HCT116 (cell line): ENCODE data around the gene ELF1. TPM values are rescaled to one million over a fixed set of nuclear protein-coding genes. Genes with fewer than 3 reads are reported as not detected.
A peak's percentile ranks its signal among the peaks of the same experiment; 100 is the strongest.

Source experiments
- ATAC-seq: fragments of 200-7000 bp; cut with Tn5 transposase; 2 replicates; pipeline ENCODE4 v1.9.1; 2020; ENCODE audit warnings: mild to moderate bottlenecking, moderate library complexity
- BruUV-seq: library from RNA; stranded (reverse); fragments of 400-500 nt; replicated peaks from 2 replicates; lab custom pipeline; 2021; lab: Mats Ljungman, UMichigan
- CTCF ChIA-PET: fragments of 300-600 bp; sonication (Branson Sonifier 250); formaldehyde crosslinking; loops from one replicate; lab custom pipeline; 2021; ENCODE audit warnings: antibody characterized with exemption; lab: Charles Lee
- POLR2A ChIA-PET: fragments of 300-600, 350-600 bp; sonication (Branson Sonifier 250); formaldehyde crosslinking; loops from one replicate; lab custom pipeline; 2021; ENCODE audit warnings: antibody characterized with exemption; lab: Charles Lee
- RAD21 ChIA-PET, 2 experiments: fragments of 300-600 bp; sonication (Branson Sonifier 250); formaldehyde crosslinking; loops; one replicate each; lab custom pipeline; 2023; ENCODE audit warnings: low total read pairs in 2 of 2; ENCODE audit not compliant: uncharacterized antibody in 2 of 2, unreplicated experiment in 2 of 2, low non-redundant PET in 1 of 2; lab: Charles Lee
- DNase-seq: peaks from one replicate; pipeline ENCODE4 v3.0.0-alpha.2; 2010; ENCODE audit warnings: low read depth, low spot score
- H2AFZ ChIP-seq: fragments of 200-600 bp; shearing (Covaris generic), sonication (generic); 2 replicates; pipeline ENCODE4 v1.6.1; 2017; ENCODE audit warnings: low read depth, mixed run types, mixed read lengths, antibody characterized with exemption, low read length; ENCODE audit not compliant: poor library complexity, severe bottlenecking
- H3K27ac ChIP-seq: 2 replicates; pipeline ENCODE4 v1.5.1; 2012; ENCODE audit warnings: low read depth, low read length
- H3K27me3 ChIP-seq: fragments of 200-600 bp; sonication (generic); 2 replicates; pipeline ENCODE4 v1.6.1; 2016; ENCODE audit warnings: mixed run types, low read length, mixed read lengths; ENCODE audit not compliant: insufficient read depth
- H3K36me3 ChIP-seq, 2 experiments: fragments of 200-500 bp in 1 of 2; fragments of 200-600 bp in 1 of 2; sonication (Bioruptor generic) in 1 of 2; sonication (generic) in 1 of 2; 2 replicates each; pipeline versions ENCODE4 v1.5.1 to v1.6.1; 2014 to 2016; ENCODE audit warnings: low read length in 2 of 2, inconsistent platforms in 1 of 2, mixed read lengths in 1 of 2, mixed run types in 1 of 2; ENCODE audit not compliant: insufficient read depth in 2 of 2, control insufficient read depth in 1 of 2
- H3K4me1 ChIP-seq, 2 experiments: fragments of 200-600 bp in 1 of 2; sonication (generic) in 1 of 2; 2 replicates each; pipeline versions ENCODE4 v1.5.1 to v1.6.1; 2012 to 2017; ENCODE audit warnings: low read length in 2 of 2, inconsistent platforms in 1 of 2, mild to moderate bottlenecking in 1 of 2, mixed read lengths in 1 of 2, mixed run types in 1 of 2, moderate library complexity in 1 of 2; ENCODE audit not compliant: insufficient read depth in 2 of 2, control insufficient read depth in 1 of 2
- H3K4me2 ChIP-seq: fragments of 200-600 bp; sonication (generic); 2 replicates; pipeline ENCODE4 v1.6.1; 2017; ENCODE audit warnings: mixed run types, low read length, mixed read lengths
- H3K4me3 ChIP-seq, 2 experiments: fragments of 200-600 bp in 1 of 2; sonication (generic) in 1 of 2; replicated peaks in 1 of 2; 2 replicates each; pipeline ENCODE4 v1.5.1; 2011 to 2016; ENCODE audit warnings: low read length in 2 of 2, control low read depth in 1 of 2, low read depth in 1 of 2, mild to moderate bottlenecking in 1 of 2, mixed read lengths in 1 of 2, mixed run types in 1 of 2
- H3K79me2 ChIP-seq: fragments of 200-600 bp; sonication (generic); 2 replicates; pipeline ENCODE4 v1.6.1; 2017; ENCODE audit warnings: mild to moderate bottlenecking, mixed run types, low read length, moderate library complexity, mixed read lengths; ENCODE audit not compliant: insufficient read depth
- H3K9ac ChIP-seq: fragments of 200-600 bp; sonication (generic); 2 replicates; pipeline ENCODE4 v1.6.1; 2016; ENCODE audit warnings: low read length, mixed read lengths
- H3K9me2 ChIP-seq: fragments of 200-600 bp; sonication (generic), shearing (Covaris generic); 2 replicates; pipeline ENCODE4 v1.6.1; 2017; ENCODE audit warnings: mixed run types, mild to moderate bottlenecking, moderate library complexity; ENCODE audit not compliant: insufficient read depth
- H3K9me3 ChIP-seq, 2 experiments: fragments of 200-500 bp in 1 of 2; fragments of 200-600 bp in 1 of 2; sonication (Bioruptor generic) in 1 of 2; sonication (generic) in 1 of 2; 2 replicates each; pipeline ENCODE4 v1.6.1; 2014 to 2017; ENCODE audit warnings: low read length in 2 of 2, mixed read lengths in 2 of 2, inconsistent platforms in 1 of 2, low read depth in 1 of 2, mild to moderate bottlenecking in 1 of 2, mixed run types in 1 of 2, moderate library complexity in 1 of 2; ENCODE audit not compliant: control insufficient read depth in 1 of 2, insufficient read depth in 1 of 2
- H4K20me1 ChIP-seq: fragments of 200-600 bp; sonication (generic), shearing (Covaris generic); 2 replicates; pipeline ENCODE4 v1.6.1; 2017; ENCODE audit warnings: mixed run types, mild to moderate bottlenecking, moderate library complexity; ENCODE audit not compliant: insufficient read depth
- ATF3 ChIP-seq: IDR thresholded peaks from 2 replicates; pipeline ENCODE4 v1.6.1; 2012
- CEBPB ChIP-seq: IDR thresholded peaks from 2 replicates; pipeline ENCODE4 v1.6.1; 2012; ENCODE audit warnings: low read depth
- ELF1 ChIP-seq: IDR thresholded peaks from 2 replicates; pipeline ENCODE4 v1.6.1; 2012; ENCODE audit warnings: low read depth, borderline replicate concordance
- EZH2 ChIP-seq: fragments of 200-600 bp; sonication (generic); IDR thresholded peaks from 2 replicates; pipeline ENCODE4 v1.6.1; 2017; ENCODE audit warnings: antibody characterized with exemption, mixed run types
- EZH2phosphoT487 ChIP-seq: fragments of 200-600 bp; IDR thresholded peaks from 2 replicates; pipeline ENCODE4 v1.6.1; 2018; ENCODE audit warnings: antibody characterized with exemption, borderline replicate concordance
- FOSL1 ChIP-seq: IDR thresholded peaks from 2 replicates; pipeline ENCODE4 v1.6.1; 2012; ENCODE audit warnings: low read depth
- JUND ChIP-seq: IDR thresholded peaks from 2 replicates; pipeline ENCODE4 v1.6.1; 2012
- MAX ChIP-seq: IDR thresholded peaks from 2 replicates; pipeline ENCODE4 v1.6.1; 2012
- POLR2A ChIP-seq: IDR thresholded peaks from 2 replicates; pipeline ENCODE4 v1.7.0; 2011; ENCODE audit warnings: borderline replicate concordance; ENCODE audit not compliant: insufficient read depth, insufficient read length; ENCODE audit errors: extremely low read depth
- RAD21 ChIP-seq: IDR thresholded peaks from 2 replicates; pipeline ENCODE4 v1.6.1; 2012; ENCODE audit warnings: low read depth, mild to moderate bottlenecking
- REST ChIP-seq: IDR thresholded peaks from 2 replicates; pipeline ENCODE4 v1.6.1; 2012; ENCODE audit warnings: low read depth
- SIN3A ChIP-seq: IDR thresholded peaks from 2 replicates; pipeline ENCODE4 v1.6.1; 2012; ENCODE audit warnings: low read depth
- SP1 ChIP-seq: IDR thresholded peaks from 2 replicates; pipeline ENCODE4 v1.6.1; 2012; ENCODE audit warnings: low read depth
- TCF7L2 ChIP-seq: IDR thresholded peaks from 2 replicates; pipeline ENCODE4 v1.7.0; 2011; ENCODE audit warnings: borderline replicate concordance, inconsistent platforms; ENCODE audit not compliant: insufficient read depth, insufficient read length; ENCODE audit errors: extremely low read depth
- YY1 ChIP-seq: IDR thresholded peaks from 2 replicates; pipeline ENCODE4 v1.6.1; 2011; ENCODE audit warnings: low read length, low read depth, moderate library complexity, mild to moderate bottlenecking; ENCODE audit not compliant: insufficient replicate concordance; ENCODE audit errors: extremely low read depth
- ZBTB33 ChIP-seq: IDR thresholded peaks from 2 replicates; pipeline ENCODE4 v1.6.1; 2011; ENCODE audit warnings: mild to moderate bottlenecking, low read length, moderate library complexity; ENCODE audit not compliant: insufficient replicate concordance; ENCODE audit errors: extremely low read depth
- ZFX ChIP-seq: fragments of 450-650 bp; IDR thresholded peaks from 2 replicates; pipeline ENCODE4 v1.6.1; 2017
- ZNF274 ChIP-seq: fragments of 200-500 bp; sonication (Bioruptor generic); IDR thresholded peaks from 2 replicates; pipeline ENCODE4 v1.6.1; 2014; ENCODE audit warnings: mild to moderate bottlenecking, low read depth, low read length, inconsistent platforms
- intact Hi-C: fragments of 100-400 bp; cut with micrococcal nuclease; formaldehyde crosslinking; loops from 2 replicates; pipeline ENCODE4 v1.10.0; 2022
- total RNA-seq: library from RNA; stranded (reverse); gene quantifications from one replicate; pipeline ENCODE4 v1.2.1, GENCODE V29; 2021; ENCODE audit not compliant: unreplicated experiment

ELF1 gene
- total RNA-seq, 1 experiment from 2014 or later, result 30.0 TPM

- no peak for TF ChIP-seq TCF7L2
- TF ChIP-seq RAD21, result no peak
- TF ChIP-seq CEBPB, result no peak
Observed at GRCh38 chr13:41053384-41053826, 34.3 kb upstream of the ELF1 start (continued).

GRCh38 chr13:41052441-41052840, 33.3 kb upstream of the ELF1 start:
- no peak overlapping the region for H3K27ac ChIP-seq

More at GRCh38 chr13:41052441-41052840, 33.3 kb upstream of the ELF1 start:
- H3K9ac ChIP-seq, result no peak overlapping the region
- H2AFZ ChIP-seq, result no peak overlapping the region
- TF ChIP-seq EZH2, result no peak
- TF ChIP-seq REST, result no peak
- no peak for TF ChIP-seq FOSL1
- TF ChIP-seq SIN3A, result no peak
- no peak for TF ChIP-seq ZBTB33
- TF ChIP-seq YY1, result no peak
- TF ChIP-seq MAX, result no peak
- TF ChIP-seq POLR2A, result no peak
- no peak for TF ChIP-seq ZFX
- no peak for TF ChIP-seq ZNF274
- TF ChIP-seq ELF1, result no peak
- no peak for TF ChIP-seq SP1
- no peak for TF ChIP-seq JUND
- TF ChIP-seq EZH2phosphoT487, result no peak
- no peak for TF ChIP-seq ATF3
- TF ChIP-seq, all 23 proteins: peak for 0
- H3K9me2 ChIP-seq, result no peaks in the 10 kb centered on the region
- no peak overlapping the region for H3K4me3 ChIP-seq
- ChIA-PET POLR2A (no interaction called here), CTCF (interaction anchor here (1.7 kb wide), 1 partner anchor 170 kb away, joined by 6 read pairs; no protein-coding TSS in a partner anchor), RAD21 (no interaction called here)
- no TSS peak for BruUV-seq
- H3K27me3 ChIP-seq, result no peaks in the 10 kb centered on the region
- H3K4me2 ChIP-seq, result peak overlapping the region; percentile 6; the same call in 1 of the 2 replicates
- H3K36me3 ChIP-seq, result no peaks in the 10 kb centered on the region
- peaks cover 35% of the 10 kb centered on the region for H3K79me2 ChIP-seq
- DNase-seq, result no peak
- no peak for ATAC-seq
- no peaks in the 10 kb centered on the region for H3K9me3 ChIP-seq
- no peaks in the 10 kb centered on the region for H4K20me1 ChIP-seq
- intact Hi-C loops, result loop anchor here (5.0 to 10.0 kb wide), 2 partner anchors 78 to 170 kb away; no protein-coding TSS in a partner anchor
- H3K4me1 ChIP-seq, result peaks cover 19 to 35% of the 10 kb centered on the region in 2 experiments
